Psoas muscle (tissue), 8 donors: ENCODE measurements around the gene STARD10. TPM values are rescaled to one million over a fixed set of nuclear protein-coding genes. Genes with fewer than 3 reads are reported as not detected.
A peak's percentile ranks its signal among the peaks of the same experiment; 100 is the strongest.

ENCODE experiments used
- ATAC-seq, 4 donors: fragments of 200-7000 bp; cut with Tn5 transposase; one replicate each; pipeline ENCODE4 v1.9.1; 2020; ENCODE audit warnings: moderate library complexity in 3 of 4, mild to moderate bottlenecking in 2 of 4
- DNase-seq, 2 donors: peaks; one replicate each; pipeline ENCODE4 v3.0.0-alpha.2; 2020
- H3K27ac ChIP-seq: fragments of 200-600 bp; one replicate; pipeline ENCODE4 v1.8.0; 2022
- H3K27me3 ChIP-seq, 3 donors: fragments of 200-600 bp in 1 of 3; one replicate each; pipeline versions ENCODE4 v1.6.1 to v1.8.0; 2013 to 2022; ENCODE audit warnings: low read length in 2 of 3, mild to moderate bottlenecking in 2 of 3, moderate library complexity in 1 of 3; ENCODE audit not compliant: insufficient read depth in 3 of 3
- H3K36me3 ChIP-seq, 2 donors: fragments of 200-600 bp in 1 of 2; one replicate each; pipeline versions ENCODE4 v1.6.1 to v1.8.0; 2013 to 2022; ENCODE audit warnings: low read depth in 1 of 2, mild to moderate bottlenecking in 1 of 2, moderate library complexity in 1 of 2; ENCODE audit not compliant: insufficient read depth in 1 of 2
- H3K4me1 ChIP-seq: fragments of 200-600 bp; one replicate; pipeline ENCODE4 v1.8.0; 2022
- H3K4me3 ChIP-seq: fragments of 200-600 bp; one replicate; pipeline ENCODE4 v1.8.0; 2022; ENCODE audit warnings: mild to moderate bottlenecking
- H3K9me3 ChIP-seq: fragments of 200-600 bp; one replicate; pipeline ENCODE4 v1.8.0; 2022
- WGBS, 3 donors: extraction: QIAGEN DNeasy Blood & Tissue Kit; methylation state at CpG; one replicate each; pipeline versions ENCODE4 v1.1.6 to v1.1.7; 2013; 5-methylcytosine and 5-hydroxymethylcytosine counted together
- intact Hi-C, 2 donors: fragments of 100-400 bp; cut with DNase I; formaldehyde crosslinking; loops; one replicate each; pipeline versions ENCODE4 v1.11.0 to v1.14.2; 2022
- polyA plus RNA-seq, 3 donors: library from polyadenylated mRNA; stranded (reverse); fragments of 200-250 nt; gene quantifications; one replicate each; pipeline ENCODE4 v1.2.3, GENCODE V29; 2013
- total RNA-seq, 4 donors: library from RNA; stranded (reverse); fragmentation: NEBNext Ultra II Directional in 2 of 4; extraction: Animal tissue kit (Norgen Biotek cat#: 25700) in 2 of 4; gene quantifications; one replicate each; pipeline versions ENCODE4 v1.2.1 to v1.2.4, GENCODE V29; 2021 to 2023
- TF ChIP-seq, protein P1 (sequence below): fragments of 200-600 bp; IDR thresholded peaks from one replicate; pipeline ENCODE4 v1.8.0; 2022; ENCODE audit warnings: antibody characterized with exemption
- donor health status: healthy with polysubstance abuse.
- donor health status: DM: no; HTN: no; CAD: no; lungs with moderate emphysema.
- donor health status: Bipolar disorder and iron deficiency.
- donor health status: healthy.
- donor health status: DM: yes; HTN: yes; CAD: no.
- donor health status: DM: no; HTN: no; CAD: no.
- donor health status: DM: no; HTN: no; CAD: no.
- donor health status: DM: yes; HTN: yes; CAD: no.

Gene STARD10
- total and polyA plus RNA-seq, 7 donors, result 18.6 to 99.9 (median 57.3) TPM

DNA sequence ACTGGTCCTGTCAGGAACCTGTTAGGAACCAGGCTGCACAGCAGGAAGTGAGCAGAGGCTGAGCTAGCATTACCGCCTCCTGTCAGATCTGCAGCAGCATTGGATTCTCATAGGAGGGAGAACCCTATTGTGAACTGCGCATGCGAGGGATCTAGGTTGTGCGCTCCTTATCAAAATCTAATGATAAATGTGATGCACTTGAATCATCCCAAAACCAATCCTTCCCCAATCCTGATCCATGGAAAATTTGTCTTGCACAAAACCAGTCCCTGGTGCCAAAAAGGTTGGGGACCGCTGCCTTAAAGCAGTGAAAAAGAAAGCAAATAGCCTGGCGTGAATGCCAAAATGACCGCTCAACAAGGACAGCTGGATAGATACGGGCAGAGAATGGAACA, 39.7 kb downstream of the STARD10 start:
- H3K4me3 ChIP-seq, result no peak overlapping the region
- intact Hi-C loops, result no loop called here
- peaks cover 0 to 12% of the 10 kb centered on the region in 2 donors for H3K36me3 ChIP-seq
- ATAC-seq, result no peak
- no peaks in the 10 kb centered on the region for H3K27me3 ChIP-seq
- TF ChIP-seq, protein P1, sequence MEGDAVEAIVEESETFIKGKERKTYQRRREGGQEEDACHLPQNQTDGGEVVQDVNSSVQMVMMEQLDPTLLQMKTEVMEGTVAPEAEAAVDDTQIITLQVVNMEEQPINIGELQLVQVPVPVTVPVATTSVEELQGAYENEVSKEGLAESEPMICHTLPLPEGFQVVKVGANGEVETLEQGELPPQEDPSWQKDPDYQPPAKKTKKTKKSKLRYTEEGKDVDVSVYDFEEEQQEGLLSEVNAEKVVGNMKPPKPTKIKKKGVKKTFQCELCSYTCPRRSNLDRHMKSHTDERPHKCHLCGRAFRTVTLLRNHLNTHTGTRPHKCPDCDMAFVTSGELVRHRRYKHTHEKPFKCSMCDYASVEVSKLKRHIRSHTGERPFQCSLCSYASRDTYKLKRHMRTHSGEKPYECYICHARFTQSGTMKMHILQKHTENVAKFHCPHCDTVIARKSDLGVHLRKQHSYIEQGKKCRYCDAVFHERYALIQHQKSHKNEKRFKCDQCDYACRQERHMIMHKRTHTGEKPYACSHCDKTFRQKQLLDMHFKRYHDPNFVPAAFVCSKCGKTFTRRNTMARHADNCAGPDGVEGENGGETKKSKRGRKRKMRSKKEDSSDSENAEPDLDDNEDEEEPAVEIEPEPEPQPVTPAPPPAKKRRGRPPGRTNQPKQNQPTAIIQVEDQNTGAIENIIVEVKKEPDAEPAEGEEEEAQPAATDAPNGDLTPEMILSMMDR, result no peak
- peak in 1 of 2 donors; percentile 18 for DNase-seq
- no peak overlapping the region for H3K27ac ChIP-seq
- H3K4me1 ChIP-seq, result peaks cover 11% of the 10 kb centered on the region
- WGBS, 3 donors, result 89 to 92% (median 90%) methylated on average over 8 of the region's 8 CpGs
- no peaks in the 10 kb centered on the region for H3K9me3 ChIP-seq

DNA sequence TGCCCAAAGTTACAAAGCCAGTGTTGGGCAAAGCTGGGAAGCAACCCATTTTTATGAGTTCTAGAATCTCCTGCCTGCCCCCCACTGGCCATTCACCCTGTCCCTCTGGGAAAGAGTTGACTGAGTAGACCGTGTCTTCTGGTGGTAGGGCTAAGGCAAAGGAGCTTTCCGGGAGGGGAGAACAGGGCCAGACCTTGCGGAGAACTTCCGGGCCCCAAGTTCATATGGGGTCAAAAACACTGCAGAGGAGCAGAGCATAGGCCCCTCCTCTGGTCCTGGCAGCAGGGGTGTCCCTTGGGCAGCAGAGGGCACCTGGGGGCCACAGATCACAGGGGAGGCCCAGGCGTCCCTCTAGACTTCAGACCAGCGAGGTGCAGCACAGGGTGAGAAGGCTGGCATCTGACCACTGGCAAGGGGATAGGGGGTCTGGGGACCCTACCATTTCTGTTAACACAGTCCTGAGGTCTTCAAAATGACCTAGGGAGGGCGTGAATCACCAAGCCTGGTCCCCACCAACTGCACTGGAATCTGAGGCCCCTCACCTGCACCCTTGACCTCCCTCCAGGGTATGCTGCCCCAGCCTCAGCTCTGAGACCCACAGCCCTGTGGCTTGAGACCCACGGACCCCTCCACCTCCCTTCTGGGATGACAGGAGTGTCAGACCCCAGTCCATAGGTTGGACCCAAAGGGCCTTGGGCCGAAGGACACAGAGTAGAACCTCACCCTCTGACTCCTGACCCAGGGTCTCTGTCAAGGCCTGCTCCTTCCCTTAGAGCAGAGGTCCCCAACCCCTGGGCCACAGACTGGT, 40.3 kb downstream of the STARD10 start:
- H3K27ac ChIP-seq, result peak overlapping the region; percentile 77
- intact Hi-C loops, result loop anchor here in 1 of 2 donors (2.0 kb wide), 1 partner anchor 29 kb away; no protein-coding TSS in a partner anchor
- WGBS, 3 donors, result 92 to 95% (median 92%) methylated on average over 9 of the region's 9 CpGs
- peak in 1 of 2 donors; percentile 57 for DNase-seq
- peak in 2 of 4 donors; percentile 25 to 32 for ATAC-seq
- H3K9me3 ChIP-seq, result no peaks in the 10 kb centered on the region
- H3K4me1 ChIP-seq, result peaks cover 11% of the 10 kb centered on the region
- H3K36me3 ChIP-seq, result peaks cover 0 to 12% of the 10 kb centered on the region in 2 donors
- TF ChIP-seq, protein P1, result no peak
- peak overlapping the region; percentile 84 for H3K4me3 ChIP-seq
- no peaks in the 10 kb centered on the region for H3K27me3 ChIP-seq

DNA sequence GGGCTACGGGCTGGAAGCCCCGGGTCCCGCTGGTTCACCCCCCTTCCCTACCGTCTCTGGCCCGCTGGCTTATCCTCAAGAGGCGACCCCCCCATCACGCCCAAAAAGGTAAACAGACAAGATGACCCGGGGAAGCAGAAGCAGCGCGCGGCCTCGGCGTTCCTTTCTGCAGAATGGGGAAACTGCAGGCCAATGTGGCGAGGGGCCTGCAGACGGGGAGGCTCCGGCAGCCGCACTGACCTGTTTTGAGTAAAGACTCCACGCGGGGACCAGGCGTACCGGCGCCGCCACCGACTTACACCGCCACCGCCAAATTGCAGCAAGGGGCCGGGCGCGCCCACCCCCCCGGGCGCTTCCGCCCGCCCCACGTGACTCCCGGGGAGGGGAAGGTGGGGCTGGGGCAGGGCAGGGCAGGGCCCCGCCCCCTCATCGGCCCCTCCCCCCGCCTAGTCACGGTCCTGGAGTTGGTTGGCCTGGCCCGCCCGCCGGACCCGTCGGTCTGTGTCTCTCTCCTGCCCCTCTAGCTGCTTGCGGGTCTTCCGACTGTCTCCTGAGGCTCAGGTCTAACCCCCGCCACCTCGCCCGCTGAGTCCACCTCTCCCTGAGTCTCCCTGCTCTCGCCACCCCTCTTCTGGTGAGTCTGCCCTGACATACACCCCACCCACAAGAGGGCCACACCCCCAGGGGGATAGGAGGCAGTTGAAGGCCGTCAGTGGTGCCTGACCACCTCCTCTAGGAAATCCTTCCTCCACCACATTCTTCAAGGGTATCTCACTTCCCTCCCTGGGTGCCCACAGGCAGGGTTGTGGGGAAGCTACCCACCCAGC, 41.5 kb downstream of the STARD10 start, which contains the start of gene ARAP1:
Gene ARAP1, minus strand, starts transcription at position 321 of the 827 bp plus-strand sequence. CDS start 25,280 bp downstream, outside the sequence.
- 2 to 9% (median 3%) methylated on average over 29 to 51 of the region's 51 CpGs for WGBS, 3 donors
- peaks cover 0 to 7% of the 10 kb centered on the region in 2 donors for H3K36me3 ChIP-seq
- DNase-seq (peak; percentile 81 to 87), ATAC-seq (peak; percentile 89 to 96 (median 92))
- TF ChIP-seq, protein P1, result no peak
- H3K27me3 ChIP-seq, result no peaks in the 10 kb centered on the region
- no peaks in the 10 kb centered on the region for H3K9me3 ChIP-seq
- H3K4me1 ChIP-seq, result peaks cover 11% of the 10 kb centered on the region
- peak within 1 kb of the TSS; percentile 84 for H3K4me3 ChIP-seq
- intact Hi-C loops, result loop anchor here in 1 of 2 donors (2.0 kb wide), 1 partner anchor 28 kb away; no protein-coding TSS in a partner anchor
- H3K27ac ChIP-seq, result peak within 1 kb of the TSS; percentile 77

DNA sequence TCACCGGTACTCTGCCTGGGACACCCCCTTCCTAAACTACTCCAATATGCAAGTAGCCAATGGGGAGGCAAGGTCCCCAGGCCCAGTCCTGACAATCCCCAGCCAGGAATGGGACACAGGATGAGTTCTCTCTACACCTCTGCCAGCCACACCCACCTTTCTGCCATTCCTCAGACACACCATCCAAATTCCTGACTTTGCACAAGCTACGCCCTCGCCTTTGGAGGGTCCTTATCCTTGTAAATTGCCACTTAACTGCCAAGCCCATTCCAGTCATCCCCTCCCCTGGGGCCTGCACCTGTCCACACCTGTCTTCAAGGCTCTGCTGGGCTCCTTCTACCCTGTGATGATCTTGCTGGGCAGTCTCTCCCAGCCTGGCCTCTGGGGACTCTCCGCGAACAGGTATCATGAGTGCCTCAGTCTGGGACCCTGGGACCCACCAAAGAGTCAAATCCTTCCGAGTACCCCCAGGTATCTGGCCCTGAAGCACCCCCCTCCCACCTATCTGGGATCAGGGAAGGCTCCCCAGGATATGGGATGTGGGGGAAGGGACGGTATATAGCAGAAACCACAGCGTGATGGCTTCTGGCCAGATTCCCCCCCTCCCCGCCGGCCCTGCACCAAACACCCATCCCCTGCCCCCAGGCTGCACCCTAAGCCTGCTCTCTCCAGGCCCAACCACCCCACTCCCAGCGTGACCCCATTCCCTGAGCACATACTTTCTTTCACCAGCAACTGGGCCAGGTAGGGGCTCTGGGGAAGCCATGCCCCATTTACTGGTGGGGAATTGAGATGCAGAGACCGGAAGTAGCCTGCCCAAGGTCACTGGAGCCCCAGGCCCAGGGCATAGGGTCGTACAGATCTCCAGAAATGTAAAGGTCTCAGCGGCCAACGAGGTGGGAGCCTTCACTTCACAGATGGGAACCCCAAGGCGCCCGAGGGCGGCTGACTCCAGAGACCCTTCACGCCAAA, 42.4 kb downstream of the STARD10 start:
- no peaks in the 10 kb centered on the region for H3K9me3 ChIP-seq
- DNase-seq, result peak in 1 of 2 donors; percentile 49
- intact Hi-C loops, result loop anchor here in 1 of 2 donors (2.0 kb wide), 1 partner anchor 27 kb away; no protein-coding TSS in a partner anchor
- TF ChIP-seq, protein P1, result no peak
- H3K36me3 ChIP-seq, result peaks cover 0 to 4% of the 10 kb centered on the region in 2 donors
- H3K4me3 ChIP-seq, result peak overlapping the region; percentile 84
- peak in 1 of 4 donors; percentile 19 for ATAC-seq
- peak overlapping the region; percentile 77 for H3K27ac ChIP-seq
- no peaks in the 10 kb centered on the region for H3K27me3 ChIP-seq
- 50 to 59% (median 56%) methylated on average over 19 of the region's 19 CpGs for WGBS, 3 donors
- H3K4me1 ChIP-seq, result peaks cover 11% of the 10 kb centered on the region
